HEK293 (cell line): ENCODE measurements around the gene RNPEP.

Experiments
- CTCF ChIA-PET: fragments of 350-600 bp; formaldehyde crosslinking; extraction: SDS; loops from one replicate; lab custom pipeline; 2021; ENCODE audit warnings: antibody characterized with exemption; lab: Yijun Ruan, JAX
- POLR2A ChIA-PET: fragments of 300-600 bp; formaldehyde crosslinking; extraction: SDS; loops from one replicate; lab custom pipeline; 2020; ENCODE audit warnings: antibody characterized with exemption, inconsistent platforms; lab: Yijun Ruan, JAX
- H3K27ac ChIP-seq: fragments of 200-500 bp; sonication (Bioruptor generic); 2 replicates; pipeline ENCODE4 v1.5.1; 2014; ENCODE audit warnings: low read depth, low read length, control low read depth, inconsistent platforms; ENCODE audit errors: extremely low read depth
- H3K36me3 ChIP-seq, 2 experiments: fragments of 200-500 bp in 1 of 2; sonication (Bioruptor generic) in 1 of 2; 1 replicate in 1 of 2; 2 replicates in 1 of 2; pipeline ENCODE4 v1.5.1; 2014 to 2017; ENCODE audit warnings: inconsistent platforms in 2 of 2, low read length in 2 of 2; ENCODE audit not compliant: control insufficient read depth in 2 of 2, insufficient read depth in 1 of 2
- H3K4me1 ChIP-seq: fragments of 200-500 bp; sonication (Bioruptor generic); 2 replicates; pipeline ENCODE4 v1.5.1; 2014; ENCODE audit warnings: mild to moderate bottlenecking, low read length, inconsistent platforms; ENCODE audit not compliant: control insufficient read depth, insufficient read depth
- H3K4me3 ChIP-seq: 2 replicates; pipeline ENCODE4 v1.5.1; 2011; ENCODE audit warnings: low read depth, mild to moderate bottlenecking, control low read depth, low read length, moderate library complexity
- H3K9me3 ChIP-seq: fragments of 200-500 bp; sonication (Bioruptor generic); 2 replicates; pipeline ENCODE4 v1.5.1; 2014; ENCODE audit warnings: low read depth, low read length, inconsistent platforms; ENCODE audit not compliant: control insufficient read depth, insufficient read depth
- BCL6B ChIP-seq: fragments of 450-650 bp; formaldehyde crosslinking; IDR thresholded peaks from 2 replicates; pipeline ENCODE4 v1.5.1; 2017; ENCODE audit warnings: missing biosample characterization, missing genetic modification characterization
- CTCF ChIP-seq: fragments of 450-650 bp; formaldehyde crosslinking; IDR thresholded peaks from 2 replicates; pipeline ENCODE4 v1.5.1; 2016; ENCODE audit warnings: missing biosample characterization, missing genetic modification characterization
- GLIS1 ChIP-seq: fragments of 450-650 bp; formaldehyde crosslinking; IDR thresholded peaks from 2 replicates; pipeline ENCODE4 v1.5.1; 2016; ENCODE audit warnings: missing biosample characterization, missing genetic modification characterization
- MZF1 ChIP-seq: fragments of 450-650 bp; formaldehyde crosslinking; IDR thresholded peaks from 2 replicates; pipeline ENCODE4 v1.5.1; 2017; ENCODE audit warnings: missing biosample characterization, missing genetic modification characterization, borderline replicate concordance
- TCF7L2 ChIP-seq: IDR thresholded peaks from 2 replicates; pipeline ENCODE4 v1.6.1; 2011; ENCODE audit warnings: low read depth, mild to moderate bottlenecking, inconsistent platforms, low read length, moderate library complexity, borderline replicate concordance
- ZNF174 ChIP-seq: fragments of 450-650 bp; formaldehyde crosslinking; IDR thresholded peaks from 2 replicates; pipeline ENCODE4 v1.5.0; 2017; ENCODE audit warnings: missing biosample characterization, mild to moderate bottlenecking, missing genetic modification characterization
- ZNF239 ChIP-seq: fragments of 450-650 bp; formaldehyde crosslinking; IDR thresholded peaks from 2 replicates; pipeline ENCODE4 v1.5.1; 2016; ENCODE audit warnings: missing biosample characterization, missing genetic modification characterization
- ZNF24 ChIP-seq: fragments of 450-650 bp; formaldehyde crosslinking; IDR thresholded peaks from 2 replicates; pipeline ENCODE4 v1.5.1; 2016; ENCODE audit warnings: missing biosample characterization, missing genetic modification characterization
- ZNF354C ChIP-seq: fragments of 450-650 bp; formaldehyde crosslinking; IDR thresholded peaks from 2 replicates; pipeline ENCODE4 v1.5.1; 2016; ENCODE audit warnings: missing biosample characterization, missing genetic modification characterization, low read depth, borderline replicate concordance
- ZNF416 ChIP-seq: fragments of 450-650 bp; formaldehyde crosslinking; IDR thresholded peaks from 2 replicates; pipeline ENCODE4 v1.5.1; 2016; ENCODE audit warnings: missing biosample characterization, missing genetic modification characterization
- ZNF488 ChIP-seq: fragments of 450-650 bp; formaldehyde crosslinking; IDR thresholded peaks from 2 replicates; pipeline ENCODE4 v1.5.1; 2016; ENCODE audit warnings: missing biosample characterization, missing genetic modification characterization
- ZNF501 ChIP-seq: fragments of 450-650 bp; formaldehyde crosslinking; IDR thresholded peaks from 2 replicates; pipeline ENCODE4 v1.5.1; 2016; ENCODE audit warnings: missing biosample characterization, missing genetic modification characterization
- ZNF548 ChIP-seq: fragments of 450-650 bp; formaldehyde crosslinking; IDR thresholded peaks from 2 replicates; pipeline ENCODE4 v1.5.1; 2016; ENCODE audit warnings: missing biosample characterization, missing genetic modification characterization
- ZNF626 ChIP-seq: fragments of 450-650 bp; sonication (Bioruptor Pico); formaldehyde crosslinking; IDR thresholded peaks from 2 replicates; pipeline ENCODE4 v1.5.1; 2018; ENCODE audit warnings: missing biosample characterization, missing genetic modification characterization, inconsistent platforms
- ZNF677 ChIP-seq: fragments of 450-650 bp; IDR thresholded peaks from 2 replicates; pipeline ENCODE4 v1.5.0; 2018; ENCODE audit warnings: missing biosample characterization, mild to moderate bottlenecking, missing genetic modification characterization, moderate library complexity
- ZNF701 ChIP-seq: fragments of 450-650 bp; formaldehyde crosslinking; IDR thresholded peaks from 2 replicates; pipeline ENCODE4 v1.5.1; 2016; ENCODE audit warnings: missing biosample characterization, missing genetic modification characterization
- ZNF791 ChIP-seq: fragments of 450-650 bp; formaldehyde crosslinking; IDR thresholded peaks from 2 replicates; pipeline ENCODE4 v1.5.1; 2016; ENCODE audit warnings: missing biosample characterization, missing genetic modification characterization
- TF ChIP-seq, protein P1 (sequence below): fragments of 450-650 bp; formaldehyde crosslinking; IDR thresholded peaks from 2 replicates; pipeline ENCODE4 v1.5.1; 2017; ENCODE audit warnings: missing biosample characterization, missing genetic modification characterization
- TF ChIP-seq, protein P2 (sequence below): fragments of 450-650 bp; formaldehyde crosslinking; IDR thresholded peaks from 2 replicates; pipeline ENCODE4 v1.5.1; 2016; ENCODE audit warnings: missing biosample characterization, missing genetic modification characterization

Gene RNPEP

DNA sequence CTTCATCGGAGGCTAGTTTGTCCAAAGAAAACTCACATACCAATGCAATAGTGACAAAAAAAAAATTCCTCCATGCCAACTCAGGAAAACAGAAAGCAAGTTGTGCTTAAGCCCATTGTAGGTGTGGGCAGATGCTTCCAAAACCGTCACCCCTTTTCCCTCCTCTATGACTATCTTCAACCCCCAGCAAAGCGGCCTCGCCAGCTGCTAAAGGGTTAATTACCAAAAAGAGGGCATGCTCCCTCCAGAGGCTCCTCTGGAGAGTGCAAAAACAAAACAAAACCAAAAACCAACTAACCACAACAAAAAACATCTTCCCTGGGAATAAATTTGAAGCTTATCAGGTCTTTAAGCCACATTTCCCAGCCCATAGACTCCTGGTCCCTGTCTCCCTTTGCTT, 37.3 kb upstream of the RNPEP start:
- Histone ChIP-seq H3K36me3 (no peaks in the 10 kb centered on the region), H3K4me1 (no peaks in the 10 kb centered on the region), H3K4me3 (no peak overlapping the region), H3K27ac (no peak overlapping the region), H3K9me3 (no peaks in the 10 kb centered on the region)
- POLR2A ChIA-PET = interaction anchor here (0.6 to 2.5 kb wide), 3 partner anchors 10 to 481 kb away, joined by 3 to 16 read pairs (median 5); partner anchors contain the start of gene TIMM17A
- no peak for TF ChIP-seq ZNF677 (tag by site-specific recombination)
- peak; percentile 72 for TF ChIP-seq CTCF
- TF ChIP-seq ZNF354C (tag by site-specific recombination) = no peak
- TF ChIP-seq ZNF501 = no peak
- no peak for TF ChIP-seq ZNF488 (tag by site-specific recombination)
- TF ChIP-seq GLIS1 (tag by site-specific recombination) = peak; percentile 45; the same call in 1 of the 2 replicates
- CTCF ChIA-PET = interaction anchor here (0.6 to 2.9 kb wide), 12 partner anchors 11 to 540 kb away, joined by 3 to 31 read pairs (median 4); no protein-coding TSS in a partner anchor

DNA sequence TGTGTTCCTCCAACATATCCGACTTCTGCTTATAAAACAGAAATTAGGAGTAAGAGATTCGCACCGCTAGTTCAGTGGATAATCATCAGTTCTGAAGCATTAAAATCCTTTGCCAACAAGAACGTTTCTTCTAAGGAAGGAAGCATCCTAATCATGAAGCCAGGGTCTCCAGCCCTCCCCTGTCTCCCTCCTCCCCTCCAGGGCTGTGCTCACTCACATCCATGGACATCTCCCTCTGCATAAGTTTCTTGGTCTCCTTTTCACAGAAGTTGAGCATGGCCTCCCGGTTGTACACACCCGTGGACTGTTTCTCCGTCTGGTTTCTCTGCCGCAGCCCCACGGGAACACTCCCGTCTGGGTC, 36.6 kb upstream of the RNPEP start:
- Histone ChIP-seq H3K4me3 (peak overlapping the region; percentile 47), H3K9me3 (no peaks in the 10 kb centered on the region), H3K27ac (no peak overlapping the region; the same call in 1 of the 2 replicates), H3K36me3 (no peaks in the 10 kb centered on the region), H3K4me1 (no peaks in the 10 kb centered on the region)
- TF ChIP-seq ZNF701 (tag by site-specific recombination) (no peak), ZNF626 (tag by site-specific recombination) (no peak), TCF7L2 (no peak), ZNF791 (tag by site-specific recombination) (no peak), ZNF24 (no peak), ZNF239 (tag by site-specific recombination) (no peak), ZNF174 (tag by site-specific recombination) (no peak), BCL6B (no peak), ZNF548 (tag by site-specific recombination) (no peak), CTCF (no peak), ZNF416 (tag by site-specific recombination) (no peak), MZF1 (no peak)
- TF ChIP-seq, protein P1, sequence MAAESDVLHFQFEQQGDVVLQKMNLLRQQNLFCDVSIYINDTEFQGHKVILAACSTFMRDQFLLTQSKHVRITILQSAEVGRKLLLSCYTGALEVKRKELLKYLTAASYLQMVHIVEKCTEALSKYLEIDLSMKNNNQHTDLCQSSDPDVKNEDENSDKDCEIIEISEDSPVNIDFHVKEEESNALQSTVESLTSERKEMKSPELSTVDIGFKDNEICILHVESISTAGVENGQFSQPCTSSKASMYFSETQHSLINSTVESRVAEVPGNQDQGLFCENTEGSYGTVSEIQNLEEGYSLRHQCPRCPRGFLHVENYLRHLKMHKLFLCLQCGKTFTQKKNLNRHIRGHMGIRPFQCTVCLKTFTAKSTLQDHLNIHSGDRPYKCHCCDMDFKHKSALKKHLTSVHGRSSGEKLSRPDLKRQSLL = no peak
- TF ChIP-seq, protein P2, sequence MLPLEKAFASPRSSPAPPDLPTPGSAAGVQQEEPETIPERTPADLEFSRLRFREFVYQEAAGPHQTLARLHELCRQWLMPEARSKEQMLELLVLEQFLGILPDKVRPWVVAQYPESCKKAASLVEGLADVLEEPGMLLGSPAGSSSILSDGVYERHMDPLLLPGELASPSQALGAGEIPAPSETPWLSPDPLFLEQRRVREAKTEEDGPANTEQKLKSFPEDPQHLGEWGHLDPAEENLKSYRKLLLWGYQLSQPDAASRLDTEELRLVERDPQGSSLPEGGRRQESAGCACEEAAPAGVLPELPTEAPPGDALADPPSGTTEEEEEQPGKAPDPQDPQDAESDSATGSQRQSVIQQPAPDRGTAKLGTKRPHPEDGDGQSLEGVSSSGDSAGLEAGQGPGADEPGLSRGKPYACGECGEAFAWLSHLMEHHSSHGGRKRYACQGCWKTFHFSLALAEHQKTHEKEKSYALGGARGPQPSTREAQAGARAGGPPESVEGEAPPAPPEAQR (tag by site-specific recombination) = no peak
- POLR2A ChIA-PET = interaction anchor here (0.7 to 2.5 kb wide), 7 partner anchors 9 to 96 kb away, joined by 3 to 16 read pairs (median 5); partner anchors contain the start of gene TIMM17A
- CTCF ChIA-PET = interaction anchor here (0.6 to 2.9 kb wide), 14 partner anchors 11 to 1325 kb away, joined by 3 to 31 read pairs (median 4); no protein-coding TSS in a partner anchor
